ENCODE results near the gene PGAM4. TPM values are rescaled to one million over a fixed set of nuclear protein-coding genes. Genes with fewer than 3 reads are reported as not detected.

The PGAM4 gene
- polyA plus RNA-seq, 1 of the 3 experiments (the other 2 are of a cell fraction), result not detected

- TF ChIP-seq CHD2 (IDR thresholded peaks at IDR 0.05; ENCODE audit: low read length, partially characterized antibody) (no peak), RAD21 (IDR thresholded peaks at IDR 0.05; ENCODE audit: low read length) (no peak), ZBTB33 (IDR thresholded peaks at IDR 0.05; ENCODE audit: borderline replicate concordance, low read depth) (no peak), SMC3 (IDR thresholded peaks at IDR 0.05; ENCODE audit: low read depth, low read length) (no peak), FOXJ3 (CRISPR knock-in tag; IDR thresholded peaks at IDR 0.05) (no peak), USF1 (IDR thresholded peaks at IDR 0.05; ENCODE audit: borderline replicate concordance, low read depth) (no peak), EZH2phosphoT487 (IDR thresholded peaks at IDR 0.05; ENCODE audit: borderline replicate concordance, low read depth) (no peak)
Measured at GRCh38 chrX:77975755-77976154, 6.3 kb upstream of the PGAM4 start (continued).

GRCh38 chrX:77967631-77968030 lies 1.8 kb downstream of the PGAM4 start:
- Histone ChIP-seq H2AFZ (ENCODE audit: low read depth) (no peak overlapping the region), H3K4me1 (ENCODE audit: control insufficient read depth in 1 of 2, insufficient read depth in 2 of 2, low read depth in 1 of 2, low read length in 1 of 2) (no peaks in the 10 kb centered on the region), H3K36me3 (replicated peaks in 1 of 2; ENCODE audit: control insufficient read depth in 1 of 2, insufficient read depth in 2 of 2, low read length in 1 of 2) (no peaks in the 10 kb centered on the region), H4K20me1 (ENCODE audit: insufficient read depth) (no peaks in the 10 kb centered on the region; the same call in 1 of the 2 replicates), H3K27me3 (ENCODE audit: insufficient read depth) (no peaks in the 10 kb centered on the region), H3K79me2 (ENCODE audit: insufficient read depth) (no peaks in the 10 kb centered on the region), H3K27ac (ENCODE audit: low read depth in 2 of 2, low read length in 1 of 2) (no peak overlapping the region), H3K4me3 (ENCODE audit: low read depth in 2 of 2, low read length in 1 of 2) (no peak overlapping the region), H3F3A (replicated peaks; ENCODE audit: insufficient read depth) (no peaks in the 10 kb centered on the region), H3K9me3 (no peaks in the 10 kb centered on the region), H3K4me2 (no peak overlapping the region), H3K9ac (no peak overlapping the region), H3K9me2 (no peaks in the 10 kb centered on the region)
- POLR2A ChIA-PET, result no interaction called here
- no peak for TF ChIP-seq MXI1 (IDR thresholded peaks at IDR 0.05; ENCODE audit: low read depth, low read length)
- no peak for TF ChIP-seq CTCF (IDR thresholded peaks at IDR 0.05)
- no peak for TF ChIP-seq YY1 (IDR thresholded peaks at IDR 0.05; ENCODE audit: low read depth)
- no peak for TF ChIP-seq TAF1 (IDR thresholded peaks at IDR 0.05; ENCODE audit: borderline replicate concordance, low read depth, low read length)
- TF ChIP-seq EZH2phosphoT487 (IDR thresholded peaks at IDR 0.05; ENCODE audit: borderline replicate concordance, low read depth), result no peak
- no peak for TF ChIP-seq PBX3 (IDR thresholded peaks at IDR 0.05)
- TF ChIP-seq SIN3A (IDR thresholded peaks at IDR 0.05; ENCODE audit: borderline replicate concordance, low read depth, low read length), result no peak
- no peak for TF ChIP-seq RFX5 (IDR thresholded peaks at IDR 0.05; ENCODE audit: low read length)
- no peak for TF ChIP-seq RXRA (IDR thresholded peaks at IDR 0.05; ENCODE audit: borderline replicate concordance, low read depth)
- CTCF ChIA-PET, result no interaction called here
- WGBS (ENCODE audit: low lambda C conversion rate), result 47% methylated on average over 1 of the region's 1 CpG
- DNase-seq, result no peak
